NOMO-1 treated with DMSO at 0.1 percent for 48 hours (cell line): ENCODE results near the gene RNASE8.
A peak's percentile ranks its signal among the peaks of the same experiment; 100 is the strongest.

Experiments used
- DNase-seq: peaks from one replicate; lab custom pipeline; 2025; ENCODE audit not compliant: unreplicated experiment; lab: John Stamatoyannopoulos, UW

The RNASE8 gene

DNA sequence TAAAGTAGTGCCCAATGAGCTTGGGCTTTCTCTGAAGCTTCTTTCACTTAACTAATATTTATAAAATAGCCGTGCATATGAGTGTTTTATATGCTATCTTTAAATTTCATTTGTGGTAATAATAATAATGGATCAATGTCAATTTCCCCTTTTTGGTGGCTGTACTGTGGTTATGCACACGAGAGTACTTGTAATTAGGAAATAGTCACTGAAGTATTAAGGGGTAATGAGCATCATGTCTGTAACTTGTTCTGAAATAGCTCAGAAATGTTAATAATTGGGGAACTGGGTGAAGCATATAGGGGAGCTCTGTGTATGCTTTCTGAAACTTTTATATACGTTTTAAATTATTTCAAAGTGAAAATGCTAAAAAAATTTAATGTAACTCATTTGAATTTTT is 7.0 kb upstream of the RNASE8 start:
- DNase-seq: peak; percentile 10

DNA sequence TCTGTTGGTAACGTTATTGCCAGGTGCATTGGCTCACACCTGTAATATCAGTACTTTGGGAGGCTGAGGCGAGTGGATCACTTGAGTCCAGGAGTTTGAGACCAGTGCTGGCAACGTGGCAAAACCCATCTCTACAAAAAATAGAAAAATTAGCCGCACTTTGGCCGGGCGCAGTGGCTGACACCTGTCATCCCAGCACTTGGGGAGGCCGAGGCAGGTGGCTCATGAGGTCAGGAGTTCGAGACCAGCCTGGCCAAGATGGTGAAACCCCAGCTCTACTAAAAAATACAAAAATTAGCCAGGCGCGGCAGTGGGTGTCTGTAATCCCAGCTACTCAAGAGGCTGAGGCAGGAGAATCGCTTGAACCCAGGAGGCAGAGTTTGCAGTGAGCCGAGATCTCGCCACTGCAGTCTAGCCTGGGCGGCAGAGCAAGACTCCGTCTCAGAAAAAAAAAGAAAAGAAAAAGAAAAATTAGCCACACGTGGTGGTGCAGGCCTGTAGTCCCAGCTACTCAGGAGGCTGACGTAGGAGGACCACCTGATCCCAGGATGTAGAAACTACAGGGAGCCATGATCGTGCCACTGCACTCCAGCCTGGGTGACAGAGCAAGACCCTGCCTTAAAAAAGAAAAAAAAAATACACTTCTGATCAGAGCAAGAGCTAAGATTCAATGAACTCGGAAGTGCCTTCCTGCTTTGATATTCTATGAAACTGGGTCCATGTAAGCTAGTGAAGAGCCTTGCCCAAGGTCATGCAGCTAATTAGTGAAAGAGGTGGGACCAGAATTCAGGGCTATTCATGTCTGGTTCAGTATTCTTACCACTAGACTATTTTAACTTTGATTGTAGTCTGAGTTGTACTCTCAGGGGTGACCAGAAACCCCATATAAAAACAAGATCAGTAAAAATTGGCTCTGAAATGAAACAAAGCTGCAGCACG is 4.2 kb upstream of the RNASE8 start:
- no peak for DNase-seq

DNA sequence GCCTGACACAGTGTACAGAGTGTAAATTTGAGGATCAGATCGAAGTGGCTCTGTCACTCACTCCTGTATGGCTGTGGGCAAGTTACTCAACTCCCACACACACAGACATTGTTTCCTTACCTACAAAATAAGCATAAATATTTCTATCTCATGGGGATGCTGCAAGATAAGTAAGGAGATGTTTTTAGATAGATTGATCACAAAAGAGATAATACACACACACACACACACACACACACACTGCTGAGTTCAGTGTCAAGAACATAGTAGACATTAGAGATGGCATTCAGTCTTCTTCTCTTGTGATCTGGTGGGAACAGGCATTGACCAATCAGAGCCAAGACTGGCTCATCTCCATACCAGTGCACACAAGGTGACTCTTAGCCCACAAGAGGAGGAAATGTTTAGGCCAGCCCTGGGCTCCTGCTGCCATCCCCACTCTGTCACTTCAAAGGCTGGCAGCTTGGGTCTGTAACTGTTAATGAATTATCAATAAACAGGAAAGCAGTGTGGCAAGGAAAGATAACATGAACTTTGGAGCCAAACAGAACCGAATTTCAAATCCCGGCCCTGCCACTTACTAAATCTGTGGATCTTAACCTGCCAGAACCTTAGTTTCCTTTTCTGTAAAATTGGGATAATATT is 3.4 kb upstream of the RNASE8 start:
- no peak for DNase-seq

DNA sequence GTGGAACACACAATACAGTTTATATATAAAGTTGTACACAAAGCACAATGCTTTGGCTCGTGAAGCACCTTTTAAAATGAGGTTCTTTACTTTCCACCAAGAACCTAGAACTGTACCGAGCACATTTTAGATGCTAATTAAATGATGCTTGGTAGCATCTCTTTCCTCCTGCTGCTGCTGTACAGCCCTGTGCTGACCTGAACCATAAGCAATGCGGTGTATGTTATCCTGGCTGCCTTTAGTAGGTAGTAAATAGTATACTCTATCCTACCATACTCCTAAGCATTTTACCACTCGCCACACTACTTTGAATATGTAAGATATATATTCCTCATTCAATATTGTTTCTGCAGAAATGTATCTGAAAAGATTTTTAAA is 2.9 kb upstream of the RNASE8 start:
- no peak for DNase-seq

DNA sequence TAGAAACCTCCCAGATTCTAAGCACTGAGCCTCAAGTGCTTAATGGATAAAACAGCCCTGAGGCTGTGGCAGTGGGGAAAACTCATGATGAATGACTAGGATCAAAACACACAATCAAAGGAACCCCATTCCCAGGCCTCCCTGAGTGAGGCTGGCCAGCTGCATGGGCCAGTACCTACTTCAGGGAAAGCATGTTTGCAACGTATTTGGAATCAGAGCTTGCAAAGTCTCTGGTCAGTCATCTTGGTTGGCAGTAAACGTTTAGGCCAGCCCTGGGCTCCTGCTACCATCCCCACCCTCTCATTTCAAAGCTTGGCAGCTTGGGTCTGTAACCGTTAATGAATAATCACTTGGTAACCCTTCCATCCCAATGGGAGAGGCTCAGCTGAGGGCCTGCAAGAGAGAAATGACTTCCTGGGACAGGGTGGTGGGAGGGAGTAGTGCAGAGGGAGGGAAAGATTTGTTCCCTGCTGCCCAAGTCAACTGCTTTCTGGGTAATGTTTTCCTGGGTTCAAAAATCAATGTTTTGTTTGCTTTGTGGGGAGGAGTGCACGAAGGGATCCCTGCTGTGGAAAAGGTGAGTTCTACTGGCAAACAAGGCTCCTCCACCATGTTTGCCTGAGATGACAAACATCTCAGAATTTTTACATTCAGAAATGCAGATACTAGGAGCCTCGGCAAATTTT is 2.0 kb upstream of the RNASE8 start:
- DNase-seq: no peak

DNA sequence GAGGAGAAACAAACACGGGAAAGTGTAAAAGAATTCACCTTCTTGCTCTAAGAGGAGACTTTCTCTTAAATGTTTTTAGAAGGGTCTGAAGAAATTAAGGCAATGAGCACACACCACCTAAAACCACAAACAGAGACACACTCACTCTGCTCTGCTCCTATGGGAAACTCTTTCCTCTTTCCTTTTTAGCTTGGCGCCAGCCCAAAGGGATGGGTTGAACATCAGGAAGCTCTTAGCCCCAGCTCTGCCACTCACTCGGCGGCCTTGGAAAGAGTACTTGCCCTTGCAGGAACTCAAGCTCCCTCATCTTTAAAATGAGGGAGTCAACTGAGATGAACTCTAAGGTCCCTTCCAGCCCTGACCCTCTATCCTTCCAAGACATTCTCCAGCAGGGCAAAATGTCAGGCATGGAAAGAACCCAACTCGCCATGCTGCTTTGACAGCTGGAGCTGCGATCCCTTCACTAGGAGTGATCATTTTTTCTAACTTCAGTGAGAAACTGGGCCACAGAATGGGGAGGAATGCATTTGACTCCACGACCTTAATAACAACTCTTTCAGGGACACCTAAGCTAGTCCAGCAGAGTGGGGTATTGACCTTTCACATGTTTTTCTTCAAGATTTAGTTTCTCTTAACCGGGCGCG is 980 bp upstream of the RNASE8 start:
- no peak for DNase-seq

DNA sequence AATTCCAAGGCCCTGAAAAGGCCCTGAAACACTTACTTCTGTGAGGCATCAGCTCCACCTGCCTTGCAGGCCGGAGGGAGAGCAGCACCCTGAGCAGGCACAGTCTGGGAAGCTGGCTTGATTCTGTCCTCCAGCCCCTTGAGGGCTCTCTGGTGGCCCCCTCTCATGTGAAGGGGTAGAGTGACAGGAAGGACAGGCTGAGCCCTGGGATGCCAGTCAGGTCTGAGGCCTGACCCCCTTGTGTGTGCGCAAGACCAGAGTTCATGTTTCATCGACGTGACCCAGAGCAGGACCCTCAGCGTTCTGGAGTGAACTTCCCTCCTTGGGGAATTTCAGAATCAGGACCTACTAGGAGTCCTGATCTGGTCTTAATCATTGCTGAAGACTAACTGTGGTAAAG is 1.3 kb downstream of the RNASE8 start:
- no peak for DNase-seq

DNA sequence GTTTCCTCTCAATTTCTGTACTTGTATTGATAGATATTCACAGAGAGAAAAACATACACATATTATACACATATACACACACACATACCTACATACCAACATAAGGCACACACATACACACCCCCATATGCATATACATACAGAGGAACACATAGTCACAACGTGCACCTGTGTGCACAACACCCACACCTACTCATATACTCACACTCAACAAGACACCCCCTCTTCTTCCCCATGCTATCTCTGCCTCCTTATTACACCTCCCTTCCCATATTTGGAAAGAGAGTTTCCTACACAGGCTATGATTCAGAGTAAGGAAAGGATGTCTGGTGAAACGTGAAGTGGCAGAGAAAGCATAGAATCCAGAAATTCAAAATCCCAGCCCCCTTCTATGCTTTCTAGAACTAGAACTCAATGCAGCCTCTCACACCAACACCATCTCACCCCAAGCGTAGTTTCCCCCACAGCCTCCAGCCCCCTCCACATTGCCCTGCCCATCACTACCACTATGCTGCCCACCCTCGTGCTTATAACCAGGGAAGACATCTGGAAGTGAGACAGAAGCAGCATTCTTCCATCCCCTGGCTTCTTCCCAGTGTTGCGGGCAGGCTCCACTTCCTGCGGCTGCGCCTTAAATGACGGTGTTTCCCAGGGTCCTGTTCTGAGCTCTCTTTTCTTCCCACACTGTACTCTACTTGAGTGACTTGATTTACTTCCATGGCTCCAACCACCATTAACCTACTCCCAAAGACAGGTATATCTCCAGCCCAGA is 2.4 kb downstream of the RNASE8 start:
- no peak for DNase-seq

DNA sequence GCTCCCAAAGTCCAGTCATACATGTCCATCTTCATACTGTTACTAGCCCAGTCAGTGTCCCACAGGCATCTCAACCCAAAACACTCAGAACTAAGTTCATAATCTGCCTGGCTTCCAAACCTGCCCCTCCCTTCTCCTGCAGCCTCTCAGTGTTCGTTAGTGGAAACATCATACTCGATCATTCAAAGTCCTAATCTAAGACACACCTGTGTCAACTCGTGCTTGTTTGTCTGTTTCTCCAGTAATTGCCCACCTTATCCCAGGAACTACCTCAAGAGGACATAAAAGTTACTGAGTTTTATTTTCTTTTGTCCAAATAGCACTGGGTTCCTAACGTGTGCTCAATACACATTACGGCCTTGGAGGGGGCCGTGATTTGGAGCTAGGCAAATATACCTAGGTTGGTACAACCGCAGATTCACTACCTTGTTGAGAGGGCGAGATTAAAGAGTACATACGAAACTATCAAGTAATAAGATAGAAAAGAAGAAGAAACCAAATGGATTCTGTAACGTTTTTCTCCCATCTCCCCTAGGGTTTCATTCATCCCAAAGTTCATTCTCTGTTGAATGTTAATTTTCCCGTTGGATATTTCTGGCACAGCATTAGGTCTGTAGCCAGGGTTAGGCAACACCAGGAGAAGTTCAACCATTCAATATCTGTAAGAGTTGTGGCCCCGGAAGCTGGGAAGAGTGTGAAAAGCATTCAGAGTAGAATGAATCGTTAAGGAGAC is 3.2 kb downstream of the RNASE8 start:
- no peak for DNase-seq

DNA sequence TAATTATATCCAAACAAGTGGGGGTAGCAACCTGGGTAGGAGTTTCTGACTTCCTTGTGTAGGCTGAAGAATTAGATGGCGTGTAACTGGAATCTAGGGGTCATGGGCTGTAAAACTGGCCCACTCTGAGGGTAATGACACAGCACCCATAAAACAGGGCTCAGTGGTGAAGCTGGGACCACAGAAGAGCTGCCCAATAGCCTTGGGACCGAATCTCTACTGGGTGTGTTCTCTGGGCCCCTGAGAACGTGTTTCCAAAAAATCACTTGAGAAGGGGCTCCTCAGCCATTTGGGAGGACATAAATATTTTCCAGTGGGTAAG is 3.7 kb downstream of the RNASE8 start:
- no peak for DNase-seq

DNA sequence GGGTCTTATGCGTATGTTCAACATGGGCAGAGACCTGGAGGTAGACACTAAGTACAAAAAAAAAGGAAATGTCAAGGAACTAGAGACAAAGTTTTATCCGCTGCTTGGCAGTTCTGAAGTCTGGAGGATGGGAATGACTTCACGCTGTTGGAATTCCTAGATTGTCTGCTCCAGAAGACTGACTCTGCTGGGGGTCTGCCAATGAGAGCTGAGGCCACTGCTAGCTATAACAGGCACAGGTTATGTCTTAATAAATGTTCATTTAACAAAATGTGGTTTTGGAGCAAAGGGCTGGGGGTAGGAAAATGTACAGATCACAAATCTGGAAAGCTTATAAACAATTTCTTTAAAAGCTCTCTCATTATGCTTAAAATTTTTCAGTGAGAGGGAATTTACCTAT is 5.9 kb downstream of the RNASE8 start:
- DNase-seq: no peak

DNA sequence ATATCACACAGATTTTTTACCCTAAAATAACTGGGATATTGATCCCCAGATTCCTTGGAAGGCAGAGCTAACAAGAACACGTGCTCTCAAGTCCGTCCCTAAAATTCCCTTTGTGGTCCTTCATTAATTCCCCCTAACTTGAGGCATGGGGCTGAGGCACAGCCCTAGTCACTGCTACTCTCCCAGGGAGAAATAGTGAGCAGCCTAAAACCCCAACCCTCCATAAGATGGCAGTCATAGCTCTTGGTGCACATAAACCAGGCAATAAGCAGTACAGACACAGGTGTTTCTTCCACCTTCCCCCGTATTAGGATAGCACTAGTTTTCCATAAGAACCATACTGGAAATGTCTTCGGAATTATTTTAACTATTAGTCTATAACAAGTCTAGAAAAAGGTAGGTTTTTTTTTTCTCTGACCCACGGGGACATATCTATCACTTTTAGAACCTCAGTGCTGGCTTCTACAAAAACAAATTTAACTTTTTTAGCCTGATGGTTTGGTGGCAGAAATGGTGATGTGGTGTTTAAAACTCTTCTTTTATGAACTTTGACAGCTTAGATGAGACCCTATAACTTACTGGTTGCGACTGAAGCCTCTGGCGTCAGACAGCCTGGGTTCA is 9.4 kb downstream of the RNASE8 start:
- DNase-seq: no peak

DNA sequence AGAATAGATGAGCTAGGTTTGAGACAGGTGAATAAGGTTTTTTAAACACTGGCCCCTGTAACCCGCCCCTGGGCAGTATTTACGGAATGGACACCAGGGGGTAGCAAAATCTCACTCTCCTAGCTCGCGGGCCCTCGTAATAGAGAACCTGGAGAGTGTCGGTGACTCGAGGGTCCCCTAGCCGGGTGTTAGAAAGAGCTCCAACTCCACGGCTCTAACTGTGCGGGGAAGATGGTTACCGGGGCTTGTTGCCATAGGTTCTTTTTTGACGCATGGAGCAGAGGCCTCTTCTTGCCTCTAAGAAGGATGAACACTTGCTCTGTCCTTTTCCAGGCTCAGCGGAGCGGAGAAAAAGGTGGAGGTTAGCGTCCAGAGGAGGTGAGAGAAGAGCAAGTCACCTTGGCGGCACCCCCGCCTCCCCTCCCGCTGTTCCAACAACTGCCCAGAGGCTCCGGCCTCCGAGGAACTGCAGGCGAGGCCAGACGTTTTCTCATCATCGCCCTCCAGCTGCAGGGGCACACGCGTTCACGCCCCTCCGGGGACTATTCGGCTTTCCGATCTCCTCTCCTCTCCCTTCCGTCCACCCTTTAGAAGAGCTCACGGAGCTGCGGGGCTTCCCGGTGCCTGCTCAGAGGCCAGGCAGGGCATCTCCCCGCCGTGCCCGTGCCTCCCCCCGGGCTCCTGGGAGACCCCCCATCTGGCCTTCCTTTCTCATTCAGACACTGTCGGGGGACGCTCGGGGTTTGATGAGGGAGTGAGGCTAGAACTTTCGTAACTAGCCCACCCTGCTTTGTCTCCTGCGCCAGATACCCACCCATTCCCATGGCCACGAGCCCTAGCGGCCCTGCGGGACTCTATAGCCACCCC is 11.1 kb downstream of the RNASE8 start:
- peak; percentile 74 for DNase-seq

DNA sequence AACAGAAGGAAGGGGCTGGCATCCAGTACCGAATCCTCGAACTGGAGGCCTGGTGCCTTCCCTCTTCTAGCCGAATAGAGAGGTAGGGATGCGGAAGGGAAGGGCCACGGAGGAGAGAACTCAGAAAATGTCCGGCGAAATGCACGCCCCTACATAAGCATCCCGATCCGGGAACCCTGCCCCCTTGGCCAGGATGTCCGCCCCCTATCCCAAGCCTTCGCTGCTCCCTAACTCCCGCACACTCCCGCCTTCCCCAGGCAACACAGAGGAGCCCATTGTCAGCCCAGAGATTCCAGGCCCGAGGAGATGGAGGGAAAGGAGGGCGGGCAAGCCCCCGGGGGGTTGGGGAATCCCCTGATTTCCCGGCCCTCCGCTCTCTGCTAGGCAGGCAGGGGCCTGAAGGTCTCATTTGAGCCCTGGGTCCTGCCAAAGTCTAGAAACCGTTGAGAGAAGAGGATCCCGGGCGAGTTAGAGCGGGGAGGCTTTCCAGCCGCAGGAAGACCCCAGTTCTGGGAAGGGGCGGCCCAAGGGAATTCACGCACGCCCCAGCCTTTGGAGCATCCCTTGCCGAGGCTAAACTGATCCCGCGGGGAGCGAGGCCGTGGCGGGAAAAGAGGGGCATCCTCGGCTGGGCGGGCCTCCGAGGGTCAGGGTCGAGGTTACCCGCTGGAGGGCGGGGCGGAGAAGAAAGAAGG is 11.9 kb downstream of the RNASE8 start:
- no peak for DNase-seq

DNA sequence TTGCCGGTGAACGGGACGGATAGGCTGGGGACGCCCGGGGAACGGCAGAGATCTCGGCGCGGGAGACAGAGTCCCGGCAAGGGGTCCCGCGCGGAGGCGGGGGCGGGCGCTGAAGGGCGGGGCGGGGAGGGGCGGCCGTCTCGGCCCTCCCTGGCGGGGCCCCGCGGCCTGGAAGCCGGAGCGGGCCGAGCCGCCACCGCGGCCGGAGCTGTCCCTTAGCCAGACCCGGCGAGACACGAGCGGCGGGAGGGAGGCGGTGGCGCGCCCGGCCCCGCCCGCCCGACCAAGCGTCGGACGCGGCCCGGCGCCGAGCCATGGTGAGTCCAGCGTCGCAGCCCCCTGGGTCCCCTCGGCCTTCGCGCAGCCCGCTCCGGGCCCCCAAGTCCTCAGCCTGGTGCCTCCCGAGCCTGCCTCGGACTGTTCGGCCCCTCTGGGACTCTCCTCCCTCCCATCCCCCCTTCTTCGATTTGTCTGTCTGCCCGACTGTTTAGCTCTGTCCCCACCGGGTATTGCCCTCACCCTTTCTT is 12.5 kb downstream of the RNASE8 start, which contains the start of gene ARHGEF40:
TSS of gene ARHGEF40 (plus strand) at position 222 of the 527 bp plus-strand sequence. CDS start at position 315, 93 bp downstream.
- DNase-seq: peak; percentile 38

DNA sequence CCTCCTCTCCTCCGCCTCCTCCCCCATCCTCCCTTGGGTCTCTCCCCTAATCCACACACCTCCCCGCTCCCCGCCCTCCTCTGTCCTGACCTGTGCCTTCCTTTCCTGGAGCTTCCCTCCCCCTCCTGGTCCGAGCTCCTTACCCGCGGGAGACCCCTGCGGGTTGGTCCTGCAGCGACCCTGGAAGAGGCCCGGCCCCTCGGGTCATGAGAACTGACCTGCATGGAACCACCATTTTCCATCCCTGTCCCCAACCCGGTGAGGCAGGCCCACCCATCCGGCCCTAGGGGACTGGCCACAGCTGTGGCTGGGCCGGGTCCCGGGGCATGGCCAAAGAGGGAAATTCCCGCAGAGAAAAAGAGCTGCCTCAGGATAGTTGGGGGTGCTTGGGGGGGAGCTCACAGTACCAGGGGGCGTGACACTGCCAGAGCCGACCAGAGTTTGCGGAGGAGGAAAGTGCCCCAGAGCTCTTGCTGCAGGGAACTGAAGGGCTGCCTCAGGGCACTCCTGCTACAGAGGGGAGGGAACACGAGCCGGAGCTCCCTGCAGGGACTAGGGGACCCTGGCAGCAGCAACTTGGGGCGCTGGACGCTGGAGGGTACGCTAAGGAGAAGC is 13.1 kb downstream of the RNASE8 start:
- peak; percentile 68 for DNase-seq
